Activated naive CD4-positive, alpha-beta T cell treated with anti-CD3 and anti-CD28 coated beads, Interleukin-2, amount 10 ng/mL, durations not matched to agents 7 days and 5 days (primary cell): ENCODE data around the gene SLC28A1.
A peak's percentile ranks its signal among the peaks of the same experiment; 100 is the strongest.
"Not testable (repeated sequence)": the region's sequence is repeated elsewhere in the genome, so short reads cannot be mapped to it uniquely, and the experiment has no call there.

Experiments used
- CTCF ChIA-PET: fragments of 350-600 bp; sonication (Branson Sonifier 250); formaldehyde crosslinking; loops from one replicate; lab custom pipeline; 2021; ENCODE audit warnings: antibody characterized with exemption; lab: Charles Lee
- DNase-seq: peaks from one replicate; pipeline ENCODE4 v3.0.0-alpha.2; 2020
- H3K27ac Mint-ChIP-seq: one replicate; pipeline ENCODE4 v1.8.0; 2021; ENCODE audit warnings: mild to moderate bottlenecking, moderate library complexity, mixed read lengths
- H3K27me3 Mint-ChIP-seq: one replicate; pipeline ENCODE4 v1.8.0; 2021; ENCODE audit warnings: mild to moderate bottlenecking, mixed read lengths
- H3K36me3 Mint-ChIP-seq: one replicate; pipeline ENCODE4 v1.8.0; 2021; ENCODE audit warnings: mixed read lengths
- H3K4me1 Mint-ChIP-seq: one replicate; pipeline ENCODE4 v1.8.0; 2021; ENCODE audit warnings: mixed read lengths
- H3K4me3 Mint-ChIP-seq: one replicate; pipeline ENCODE4 v1.8.0; 2021; ENCODE audit warnings: mild to moderate bottlenecking, moderate library complexity, mixed read lengths
- H3K9me3 Mint-ChIP-seq: one replicate; pipeline ENCODE4 v1.8.0; 2021; ENCODE audit warnings: mixed read lengths

Gene SLC28A1

DNA sequence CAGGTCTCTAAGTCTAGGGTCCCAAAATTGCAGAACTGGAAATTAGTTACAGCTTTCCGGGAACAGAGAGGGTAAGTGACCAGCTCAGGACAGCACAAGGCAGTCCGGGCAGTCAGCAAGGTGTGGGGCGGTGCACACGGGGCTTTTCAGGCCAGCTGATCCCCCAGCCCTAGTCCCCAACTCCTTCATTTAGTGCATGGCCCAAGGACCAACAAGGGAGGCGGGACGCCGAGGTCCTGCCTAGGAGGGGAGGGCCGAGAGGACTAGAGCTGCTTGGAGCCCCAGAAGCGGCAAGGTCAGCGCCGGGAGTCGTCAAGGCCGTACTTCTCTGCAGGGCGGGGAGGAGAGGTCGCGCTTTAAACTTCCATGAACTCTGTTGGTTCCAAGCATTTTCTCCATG is 95.2 kb downstream of the SLC28A1 start:
- H3K4me3 Mint-ChIP-seq, result peak overlapping the region; percentile 89
- no peaks in the 10 kb centered on the region for H3K36me3 Mint-ChIP-seq
- no peak overlapping the region for H3K27ac Mint-ChIP-seq
- DNase-seq, result no peak
- CTCF ChIA-PET, result interaction anchor here (2.3 kb wide), 1 partner anchor 65 kb away, joined by 6 read pairs; no protein-coding TSS in a partner anchor
- H3K27me3 Mint-ChIP-seq, result peaks cover 38% of the 10 kb centered on the region
- no peaks in the 10 kb centered on the region for H3K9me3 Mint-ChIP-seq
- peaks cover 37% of the 10 kb centered on the region for H3K4me1 Mint-ChIP-seq

DNA sequence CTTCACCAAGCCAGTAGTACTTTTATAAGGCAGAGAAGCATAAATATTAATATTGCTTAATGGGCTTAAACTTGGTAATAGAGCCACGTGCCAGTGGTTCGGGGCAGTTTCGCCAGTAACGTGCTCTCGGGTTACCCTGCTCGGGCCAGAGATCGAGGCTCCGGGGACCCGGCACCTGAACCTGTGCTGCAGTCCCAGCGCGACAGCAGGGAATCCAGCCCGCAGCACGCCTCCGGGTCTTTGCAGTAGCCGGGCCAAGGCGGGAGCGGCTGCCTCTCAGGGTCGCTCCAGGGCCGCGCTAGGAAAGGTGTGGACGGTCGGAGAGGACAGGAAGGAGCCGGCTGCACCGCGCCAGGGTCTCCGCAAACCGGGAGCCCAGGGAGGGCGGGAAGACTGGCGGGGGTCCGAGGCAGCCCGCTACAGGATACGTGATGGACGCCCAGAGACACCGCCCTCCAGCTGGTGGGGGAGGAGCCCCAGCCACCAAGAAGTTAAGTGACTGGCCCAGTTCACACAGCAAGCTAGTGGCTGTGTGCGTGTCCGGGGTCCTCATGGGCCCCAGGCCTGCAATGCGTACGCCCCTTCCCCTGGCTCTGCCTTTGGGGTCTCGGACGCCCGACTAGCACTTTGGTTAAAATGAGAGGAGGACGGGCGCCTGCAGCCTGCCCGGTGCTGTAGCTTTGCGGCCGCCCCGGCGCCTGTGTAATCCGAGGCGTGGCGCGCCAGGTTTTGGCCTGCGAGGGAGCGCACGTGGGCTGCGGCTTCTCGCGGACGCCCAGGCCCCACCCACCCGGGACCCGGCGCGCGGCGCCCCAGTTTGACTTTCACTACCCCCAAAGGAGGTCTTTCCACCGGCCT is 96.0 kb downstream of the SLC28A1 start:
- H3K4me3 Mint-ChIP-seq, result peak overlapping the region; percentile 89
- H3K4me1 Mint-ChIP-seq, result peaks cover 45% of the 10 kb centered on the region
- H3K27ac Mint-ChIP-seq, result peak overlapping the region; percentile 97
- peaks cover 38% of the 10 kb centered on the region for H3K27me3 Mint-ChIP-seq
- H3K36me3 Mint-ChIP-seq, result no peaks in the 10 kb centered on the region
- CTCF ChIA-PET, result interaction anchor here (0.6 to 2.3 kb wide), 4 partner anchors 15 to 188 kb away, joined by 4 to 6 read pairs (median 5); no protein-coding TSS in a partner anchor
- peak; percentile 91 for DNase-seq
- no peaks in the 10 kb centered on the region for H3K9me3 Mint-ChIP-seq

DNA sequence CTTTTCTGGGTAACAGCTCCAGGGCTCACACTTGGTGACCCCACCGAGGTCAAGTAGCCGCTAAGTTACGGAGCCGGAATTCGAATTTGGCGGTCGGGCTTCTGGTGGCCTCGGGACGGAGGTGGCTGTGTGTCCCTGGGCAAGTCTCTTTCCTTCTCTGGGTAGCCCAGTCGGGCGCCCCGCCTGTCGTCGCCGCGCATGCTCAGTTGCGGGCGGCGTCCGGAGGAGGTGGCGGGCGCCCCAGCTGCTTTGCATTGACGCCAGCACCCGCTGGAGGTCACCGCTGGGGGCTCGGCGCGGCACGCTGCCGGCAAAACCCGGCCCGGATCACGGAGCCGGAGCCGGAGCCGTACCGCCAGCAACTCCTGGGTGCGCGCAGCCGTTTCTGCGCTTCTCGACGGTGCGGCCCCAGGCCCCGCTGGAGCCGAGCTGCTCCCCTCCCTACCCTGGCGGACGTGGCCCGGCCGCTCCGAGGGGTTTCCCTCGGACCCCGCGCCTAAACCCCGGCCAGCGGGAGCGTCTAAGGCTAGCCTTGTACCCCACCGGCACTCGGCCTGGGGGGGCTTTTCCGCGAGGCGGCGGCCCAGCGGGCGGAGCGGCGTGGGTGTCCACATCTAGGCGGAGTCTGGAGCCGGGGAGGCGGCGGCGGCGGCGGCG is 96.7 kb downstream of the SLC28A1 start:
- Mint-ChIP-seq H3K9me3 (no peaks in the 10 kb centered on the region), H3K4me3 (peak overlapping the region; percentile 89), H3K36me3 (no peaks in the 10 kb centered on the region), H3K27me3 (peaks cover 38% of the 10 kb centered on the region), H3K4me1 (peaks cover 49% of the 10 kb centered on the region), H3K27ac (peak overlapping the region; percentile 97)
- DNase-seq, result peak; percentile 95
- CTCF ChIA-PET, result interaction anchor here (0.6 to 2.3 kb wide), 4 partner anchors 15 to 188 kb away, joined by 4 to 6 read pairs (median 5); no protein-coding TSS in a partner anchor

DNA sequence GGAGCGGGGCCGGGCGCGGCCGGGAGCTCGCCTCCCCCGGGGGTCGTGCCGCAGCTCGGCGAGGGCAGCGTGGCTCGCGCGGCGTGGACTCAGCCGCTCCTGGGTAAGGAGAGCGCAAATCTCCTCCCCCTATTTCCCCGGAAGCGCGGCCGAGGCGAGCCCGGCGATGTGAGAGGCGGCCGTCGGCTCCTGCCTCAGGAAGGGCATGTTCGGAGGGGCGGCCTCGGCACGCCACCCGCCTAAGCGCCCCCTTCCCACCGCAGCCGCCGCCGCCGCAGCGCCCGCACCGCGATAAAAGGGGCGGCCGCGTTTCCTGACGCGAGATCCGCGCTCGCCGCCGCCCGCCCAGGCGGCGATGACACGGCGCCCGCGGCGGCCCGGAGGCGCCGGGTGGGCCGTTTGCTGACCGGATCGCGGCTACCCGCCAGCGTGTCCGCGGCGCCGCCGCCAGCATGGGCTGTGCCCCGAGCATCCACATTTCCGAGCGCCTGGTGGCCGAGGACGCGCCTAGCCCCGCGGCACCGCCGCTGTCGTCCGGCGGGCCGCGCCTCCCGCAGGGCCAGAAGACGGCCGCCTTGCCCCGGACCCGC is 97.3 kb downstream of the SLC28A1 start, which contains the start of gene PDE8A:
PDE8A (plus strand) TSS at position 146 of the 590 bp plus-strand sequence; CDS start at position 453, 307 bp downstream.
- CTCF ChIA-PET, result no interaction called here
- peak; percentile 74 for DNase-seq
- Mint-ChIP-seq H3K36me3 (peaks cover 1% of the 10 kb centered on the region), H3K4me3 (peak within 1 kb of the TSS; percentile 90), H3K27me3 (peaks cover 36% of the 10 kb centered on the region), H3K9me3 (no peaks in the 10 kb centered on the region), H3K27ac (peak within 1 kb of the TSS; percentile 97), H3K4me1 (peaks cover 56% of the 10 kb centered on the region)

DNA sequence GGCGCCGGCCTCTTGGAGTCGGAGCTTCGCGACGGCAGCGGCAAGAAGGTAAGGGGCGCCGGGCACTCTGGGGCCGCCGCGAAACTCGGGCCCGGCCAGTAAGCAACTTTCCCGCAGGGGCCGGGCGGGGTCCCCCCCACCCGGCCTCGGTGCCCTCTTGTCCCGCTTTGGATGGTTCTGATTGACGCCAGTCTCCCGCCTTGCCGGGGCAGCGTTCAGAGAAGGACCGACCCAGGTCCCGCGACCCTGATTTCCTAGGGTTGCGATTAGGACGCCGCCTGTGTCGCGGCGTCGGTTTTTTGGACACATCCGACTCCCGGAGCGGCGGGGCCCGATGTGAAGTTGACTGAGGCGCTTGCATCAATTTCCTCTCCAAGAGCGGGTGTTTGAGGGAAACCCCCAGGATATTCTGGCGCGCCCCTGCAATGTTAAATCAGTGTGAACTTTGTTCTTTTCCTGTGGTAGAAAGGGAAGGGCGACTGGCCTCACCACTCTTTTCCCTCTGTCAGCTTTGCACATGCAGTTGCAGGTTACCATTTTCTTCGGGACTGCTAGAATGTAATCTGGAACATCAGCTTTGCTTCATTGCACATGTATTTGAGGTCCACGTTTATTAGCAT is 97.9 kb downstream of the SLC28A1 start:
- peaks cover 60% of the 10 kb centered on the region for H3K4me1 Mint-ChIP-seq

DNA sequence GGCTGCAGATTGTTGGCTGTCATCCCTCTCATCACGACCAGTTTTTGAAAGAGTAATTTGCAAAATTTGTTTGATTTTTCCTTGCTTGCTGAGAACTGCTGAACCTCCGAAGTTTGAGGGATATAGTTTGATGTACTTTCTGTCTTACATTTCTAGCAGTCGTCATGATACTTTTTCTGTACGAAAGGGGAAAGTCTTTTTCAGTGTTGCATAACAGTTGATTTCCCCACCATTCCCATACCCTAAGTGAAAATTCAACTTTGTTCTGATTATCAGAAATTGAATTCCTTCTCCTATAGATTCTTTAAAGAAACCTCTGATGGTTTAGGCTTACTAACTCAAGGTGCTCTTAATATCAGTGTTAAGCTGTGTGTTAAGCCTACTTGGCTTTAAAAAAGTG is 98.8 kb downstream of the SLC28A1 start:
- H3K27ac Mint-ChIP-seq, result no peak overlapping the region
- H3K9me3 Mint-ChIP-seq, result no peaks in the 10 kb centered on the region
- DNase-seq, result no peak
- peaks cover 2% of the 10 kb centered on the region for H3K36me3 Mint-ChIP-seq
- CTCF ChIA-PET, result interaction anchor here (0.9 to 1.2 kb wide), 2 partner anchors 61 to 385 kb away, joined by 3 read pairs; no protein-coding TSS in a partner anchor
- peaks cover 24% of the 10 kb centered on the region for H3K27me3 Mint-ChIP-seq
- peak overlapping the region; percentile 90 for H3K4me3 Mint-ChIP-seq
- peaks cover 65% of the 10 kb centered on the region for H3K4me1 Mint-ChIP-seq

More for the DNA sequence above, 97.9 kb downstream of the SLC28A1 start:
- Mint-ChIP-seq H3K4me3 (peak overlapping the region; percentile 90), H3K27ac (peak overlapping the region; percentile 89), H3K36me3 (peaks cover 2% of the 10 kb centered on the region), H3K27me3 (peaks cover 30% of the 10 kb centered on the region), H3K9me3 (no peaks in the 10 kb centered on the region)
- CTCF ChIA-PET, result interaction anchor here (0.9 to 1.2 kb wide), 2 partner anchors 62 to 384 kb away, joined by 3 read pairs; no protein-coding TSS in a partner anchor
- peak; percentile 61 for DNase-seq

DNA sequence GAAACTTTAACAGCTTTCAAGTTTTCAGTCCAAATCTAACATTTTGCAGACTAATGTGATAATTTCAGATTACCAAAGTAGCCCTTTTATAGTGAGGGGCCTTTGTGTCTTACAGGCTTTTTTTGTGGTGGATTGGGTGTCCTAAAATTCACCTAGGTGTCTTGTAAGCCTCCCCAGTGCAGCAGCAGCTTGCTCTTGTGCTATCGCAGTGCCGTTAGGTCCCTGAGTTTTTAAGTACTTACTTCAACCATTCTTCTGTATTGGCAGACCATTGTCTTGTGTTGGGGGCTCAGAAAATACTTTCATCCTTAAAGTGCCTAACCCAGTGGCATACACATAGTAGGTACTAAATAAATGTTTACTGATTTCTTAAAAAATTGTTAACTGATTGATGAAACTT is 99.2 kb downstream of the SLC28A1 start:
- Mint-ChIP-seq H3K27me3 (peaks cover 20% of the 10 kb centered on the region), H3K9me3 (no peaks in the 10 kb centered on the region), H3K4me1 (peaks cover 67% of the 10 kb centered on the region), H3K27ac (no peak overlapping the region), H3K36me3 (peaks cover 2% of the 10 kb centered on the region), H3K4me3 (peak overlapping the region; percentile 90)
- DNase-seq, result no peak
- CTCF ChIA-PET, result interaction anchor here (1.2 kb wide), 1 partner anchor 61 kb away, joined by 3 read pairs; no protein-coding TSS in a partner anchor

DNA sequence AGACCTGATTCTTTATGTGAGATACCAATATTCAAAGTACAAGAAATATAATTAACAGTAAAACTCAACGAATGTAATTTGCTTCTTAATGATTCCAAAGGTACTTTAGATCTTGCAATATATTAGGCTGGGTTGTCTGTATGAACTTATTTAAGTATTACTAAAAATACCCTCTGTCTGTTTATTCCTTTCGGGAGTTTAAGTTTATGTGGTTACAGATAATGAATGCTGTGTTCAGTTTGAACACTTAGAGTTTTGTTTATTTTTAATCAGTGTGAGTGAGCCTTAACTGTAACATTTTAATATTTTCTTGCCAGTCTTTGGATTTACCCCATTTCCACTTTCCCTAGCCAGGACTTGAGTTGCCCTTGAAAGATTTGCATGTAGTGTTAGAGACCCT is 100.7 kb downstream of the SLC28A1 start:
- H3K36me3 Mint-ChIP-seq, result peaks cover 4% of the 10 kb centered on the region
- no peak overlapping the region for H3K27ac Mint-ChIP-seq
- peaks cover 63% of the 10 kb centered on the region for H3K4me1 Mint-ChIP-seq
- no peak overlapping the region for H3K4me3 Mint-ChIP-seq
- H3K27me3 Mint-ChIP-seq, result peaks cover 9% of the 10 kb centered on the region
- no peak for DNase-seq
- CTCF ChIA-PET, result no interaction called here
- no peaks in the 10 kb centered on the region for H3K9me3 Mint-ChIP-seq

DNA sequence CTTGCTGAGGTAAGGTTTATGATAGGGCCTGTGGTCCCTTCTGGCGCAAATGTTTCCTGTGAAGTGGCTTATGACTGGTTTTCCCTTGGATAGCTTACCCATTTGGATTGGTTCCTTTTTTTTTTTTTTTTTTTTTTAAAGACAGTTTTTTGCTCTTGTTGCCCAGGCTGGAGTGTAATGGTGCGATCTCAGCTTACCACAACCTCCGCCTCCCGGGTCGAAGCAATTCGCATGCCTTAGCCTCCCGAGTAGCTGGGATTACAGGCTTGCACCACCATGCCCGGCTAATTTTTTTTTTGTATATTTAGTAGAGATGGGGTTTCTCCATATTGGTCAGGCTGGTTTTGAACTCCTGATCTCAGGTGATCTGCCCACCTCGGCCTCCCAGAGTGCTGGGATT is 102.9 kb downstream of the SLC28A1 start:
- H3K27ac Mint-ChIP-seq, DNase-seq: not testable (repeated sequence)
- CTCF ChIA-PET, result interaction anchor here (0.5 to 2.9 kb wide), 4 partner anchors 44 to 363 kb away, joined by 3 to 16 read pairs (median 3); no protein-coding TSS in a partner anchor

DNA sequence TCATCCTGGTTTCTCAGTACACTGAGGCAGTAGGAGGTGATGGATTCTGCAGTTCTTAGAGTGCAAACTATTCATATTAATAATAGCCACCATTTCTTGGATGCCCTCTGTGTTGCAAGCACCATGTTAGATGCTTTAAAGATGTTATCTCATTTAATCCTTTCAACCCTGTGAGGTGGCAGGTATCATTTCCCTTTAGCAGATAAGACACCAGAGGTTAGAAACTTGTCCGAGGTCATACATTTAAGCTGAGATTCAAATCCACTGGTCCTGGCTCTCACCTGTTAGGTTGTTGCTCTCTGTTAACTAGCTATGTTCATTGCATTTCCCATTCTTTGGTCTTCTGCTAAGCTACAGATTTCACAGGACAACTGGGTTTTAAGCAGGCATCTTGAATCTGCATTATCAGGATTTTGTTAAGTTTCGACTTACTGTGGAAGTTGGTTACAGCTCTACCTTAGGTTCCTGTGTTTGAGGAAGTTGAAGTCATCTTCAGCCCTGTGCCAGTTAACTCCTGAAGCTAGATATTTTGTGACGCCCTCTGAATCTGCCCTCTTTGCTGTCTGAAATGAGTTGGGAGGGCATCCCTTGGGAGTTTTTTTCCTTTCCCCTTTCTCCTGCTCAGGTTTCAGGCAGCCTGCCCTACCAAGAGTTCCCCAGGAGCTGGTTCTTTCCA is 103.6 kb downstream of the SLC28A1 start:
- H3K36me3 Mint-ChIP-seq, result peaks cover 4% of the 10 kb centered on the region
- H3K4me1 Mint-ChIP-seq, result peaks cover 71% of the 10 kb centered on the region
- CTCF ChIA-PET, result interaction anchor here (0.8 to 2.9 kb wide), 5 partner anchors 14 to 57 kb away, joined by 3 to 16 read pairs (median 3); no protein-coding TSS in a partner anchor

More for the DNA sequence above, 102.9 kb downstream of the SLC28A1 start:
- not testable (repeated sequence) for H3K9me3 Mint-ChIP-seq, H3K27me3 Mint-ChIP-seq, H3K4me3 Mint-ChIP-seq, H3K36me3 Mint-ChIP-seq
- H3K4me1 Mint-ChIP-seq, result peaks cover 74% of the 10 kb centered on the region

DNA sequence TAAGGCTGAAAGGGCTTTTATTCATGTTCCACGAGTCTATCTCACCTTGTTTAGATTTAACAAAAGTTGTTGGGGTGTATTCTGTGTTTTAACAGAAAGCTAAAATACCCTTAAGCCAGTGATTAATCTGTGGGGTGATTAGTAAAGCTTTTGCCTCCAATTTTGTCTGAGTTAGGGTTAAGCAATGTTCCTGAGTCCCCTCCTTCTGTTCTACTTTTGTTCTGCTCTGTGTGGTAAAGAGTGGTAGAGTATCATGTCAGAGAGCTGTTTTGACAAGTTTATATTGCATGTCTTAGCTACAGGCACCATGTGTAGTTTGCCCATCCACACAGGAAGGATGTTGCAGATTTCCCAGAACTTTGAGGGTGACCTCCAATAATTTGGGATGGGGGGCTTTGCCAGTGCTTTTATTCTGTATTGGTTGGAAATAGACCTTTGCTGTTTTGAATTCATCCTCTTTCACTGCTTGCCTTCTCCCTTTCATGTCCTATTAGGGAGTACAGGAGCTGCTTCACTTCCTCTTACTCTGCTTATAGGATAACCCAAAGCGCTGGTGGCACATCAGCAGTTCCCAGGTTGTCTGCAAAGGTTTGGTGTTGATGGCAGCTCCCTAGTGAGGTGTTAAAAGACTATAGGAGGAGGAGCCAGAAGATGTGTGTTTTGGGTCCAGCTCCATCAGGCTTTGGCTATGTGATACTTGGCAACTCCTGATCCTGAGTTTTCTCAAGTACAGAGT is 104.6 kb downstream of the SLC28A1 start:
- Mint-ChIP-seq H3K4me3 (no peak overlapping the region), H3K36me3 (peaks cover 4% of the 10 kb centered on the region), H3K9me3 (no peaks in the 10 kb centered on the region), H3K27me3 (no peaks in the 10 kb centered on the region), H3K27ac (peak overlapping the region; percentile 89), H3K4me1 (peaks cover 61% of the 10 kb centered on the region)
- DNase-seq, result no peak
- CTCF ChIA-PET, result interaction anchor here (1.3 to 2.9 kb wide), 2 partner anchors 43 to 56 kb away, joined by 3 to 16 read pairs; no protein-coding TSS in a partner anchor

More for the DNA sequence above, 103.6 kb downstream of the SLC28A1 start:
- Mint-ChIP-seq H3K9me3 (no peaks in the 10 kb centered on the region), H3K4me3 (peak overlapping the region; percentile 22), H3K27me3 (no peaks in the 10 kb centered on the region), H3K27ac (peak overlapping the region; percentile 89)
- DNase-seq, result no peak

DNA sequence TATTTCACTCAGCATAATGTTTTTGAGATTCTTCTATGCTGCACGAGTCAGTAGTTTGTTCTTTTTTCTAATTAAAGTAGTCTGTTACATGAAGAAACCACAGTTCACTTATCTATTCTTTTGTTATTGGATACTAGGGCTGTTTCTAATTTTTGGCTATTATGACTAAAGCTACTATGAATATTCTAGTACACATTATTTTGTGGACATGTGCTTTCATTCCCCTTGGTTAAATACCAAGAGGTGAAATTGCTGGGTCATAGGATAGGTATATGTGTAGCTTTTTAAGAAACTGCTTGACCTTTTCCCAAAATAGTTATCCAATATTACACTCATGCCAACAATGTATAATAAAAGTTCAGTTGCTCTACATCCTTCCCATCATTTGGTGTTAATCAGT is 106.0 kb downstream of the SLC28A1 start:
- Mint-ChIP-seq H3K9me3 (no peaks in the 10 kb centered on the region), H3K27me3 (no peaks in the 10 kb centered on the region), H3K27ac (no peak overlapping the region), H3K36me3 (peaks cover 4% of the 10 kb centered on the region), H3K4me3 (no peak overlapping the region), H3K4me1 (peaks cover 48% of the 10 kb centered on the region)
- CTCF ChIA-PET, result no interaction called here
- DNase-seq, result no peak
